ENCODE results near the gene MYO6.

The MYO6 gene

DNA sequence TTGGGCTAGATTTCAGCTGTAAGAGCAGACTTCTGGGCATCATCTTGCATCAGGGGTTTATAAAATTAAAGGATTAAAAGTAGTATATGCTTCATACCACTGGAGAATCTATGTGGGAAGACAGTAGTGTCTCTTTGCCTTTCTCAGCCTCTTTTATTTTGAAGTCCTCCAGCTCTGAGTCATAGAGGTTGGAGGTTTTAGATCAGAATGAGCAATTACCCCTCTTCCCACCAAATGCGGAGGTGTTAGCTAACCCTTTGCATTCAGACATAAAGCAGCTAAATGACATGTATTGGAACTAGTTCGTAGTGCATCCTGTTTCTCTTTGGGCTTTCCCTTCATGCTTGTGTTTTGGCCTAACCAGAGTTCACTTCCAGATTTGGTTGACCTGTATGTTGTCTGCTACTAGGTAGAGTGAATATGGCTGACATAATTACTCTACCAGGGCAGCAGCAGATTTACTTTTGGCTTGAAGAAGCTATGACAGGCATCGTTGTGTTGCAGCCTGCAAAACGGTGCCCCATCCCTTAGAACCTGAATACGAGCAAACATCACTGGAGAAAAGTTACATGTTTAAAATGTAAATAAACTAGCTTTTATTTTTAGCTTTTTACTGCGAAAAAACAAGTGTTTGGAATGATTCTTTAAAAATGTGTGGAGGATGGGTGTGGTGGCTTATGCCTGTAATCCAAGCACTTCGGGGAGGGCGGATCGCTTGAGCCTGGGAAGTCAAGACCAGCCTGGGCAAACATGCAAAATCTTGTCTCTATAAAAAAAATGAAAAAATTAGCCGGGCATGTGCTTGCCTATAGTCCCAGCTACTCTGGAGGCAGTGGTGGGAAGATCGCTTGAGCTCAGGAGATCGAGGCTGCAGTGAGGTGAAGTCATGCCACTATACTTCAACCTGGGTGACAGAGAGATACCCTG is 82.2 kb downstream of the MYO6 start:
- peak; percentile 44 for DNase-seq

DNA sequence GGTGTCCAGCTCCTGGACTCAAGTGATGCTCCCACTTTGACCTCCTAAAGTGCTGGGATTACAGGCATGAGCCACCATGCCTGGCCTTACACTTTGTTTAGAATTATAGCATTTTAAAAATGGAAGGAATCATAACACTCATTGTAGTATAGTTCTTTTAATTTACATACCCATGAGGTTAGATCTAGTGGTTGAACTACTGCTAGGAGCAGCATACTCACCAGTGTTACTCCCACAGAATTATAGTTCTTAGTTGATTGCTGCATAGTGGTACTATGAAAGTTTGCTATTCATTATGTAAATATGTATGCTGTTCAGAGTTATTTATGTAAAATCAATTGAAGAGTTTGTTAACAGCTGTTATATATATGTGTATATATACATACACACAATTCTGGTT is 85.4 kb downstream of the MYO6 start:
- DNase-seq: no peak

DNA sequence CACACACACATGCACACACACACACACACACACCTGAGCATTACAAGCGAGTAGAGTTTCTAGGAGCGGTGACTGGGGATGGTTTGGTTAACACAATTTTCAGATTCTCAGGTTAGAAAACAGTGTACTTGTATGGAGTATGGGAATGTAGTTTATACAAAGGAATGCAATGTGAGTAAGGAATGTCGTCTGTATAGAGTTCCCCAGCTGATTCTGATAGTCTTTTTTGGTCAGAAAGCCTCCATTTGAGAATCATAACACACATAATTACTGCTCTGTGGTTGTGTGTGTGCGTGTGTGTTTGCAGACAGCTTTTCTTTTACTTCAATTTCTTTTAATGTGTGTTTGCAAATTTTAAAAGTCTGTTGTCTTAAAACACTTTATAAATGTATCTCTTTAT is 93.2 kb downstream of the MYO6 start:
- DNase-seq: no peak

DNA sequence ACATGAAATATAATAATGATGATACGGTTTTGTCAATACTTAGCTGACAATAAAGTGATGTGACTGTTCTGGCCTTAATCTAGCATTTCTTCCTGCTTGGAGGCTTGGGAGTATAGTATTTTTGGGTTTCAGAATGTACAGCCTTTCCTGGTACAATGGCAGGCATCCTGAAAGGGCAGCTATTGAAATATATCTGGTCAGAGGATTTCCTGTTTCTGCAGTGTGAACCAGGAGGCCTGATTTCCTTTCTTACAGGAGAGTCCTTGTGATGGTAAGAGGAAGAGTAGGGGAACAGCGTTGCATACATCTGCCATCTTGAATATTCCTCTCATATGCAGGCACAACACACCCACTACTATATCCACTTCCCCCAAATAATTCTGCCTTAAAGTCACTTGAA is 93.7 kb downstream of the MYO6 start:
- no peak for DNase-seq

DNA sequence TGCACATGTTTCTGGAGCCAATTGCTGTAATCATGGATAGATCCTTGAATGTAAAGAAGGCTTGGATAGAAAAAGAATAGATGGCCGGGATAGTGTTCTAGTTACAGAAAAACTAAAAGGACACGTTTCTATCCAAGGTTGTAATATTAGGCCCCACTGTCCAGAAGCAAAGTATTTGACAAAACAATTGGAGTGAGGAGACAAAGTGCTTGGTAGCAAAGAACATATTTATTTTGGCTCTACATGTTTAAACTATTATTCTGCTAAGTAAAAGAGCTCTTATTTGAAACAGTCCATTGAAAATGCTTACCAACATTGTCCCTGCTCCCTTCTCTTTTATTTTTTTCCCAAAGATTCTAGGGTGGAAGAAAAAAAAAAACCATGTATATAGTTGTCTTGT is 94.4 kb downstream of the MYO6 start:
- no peak for DNase-seq

DNA sequence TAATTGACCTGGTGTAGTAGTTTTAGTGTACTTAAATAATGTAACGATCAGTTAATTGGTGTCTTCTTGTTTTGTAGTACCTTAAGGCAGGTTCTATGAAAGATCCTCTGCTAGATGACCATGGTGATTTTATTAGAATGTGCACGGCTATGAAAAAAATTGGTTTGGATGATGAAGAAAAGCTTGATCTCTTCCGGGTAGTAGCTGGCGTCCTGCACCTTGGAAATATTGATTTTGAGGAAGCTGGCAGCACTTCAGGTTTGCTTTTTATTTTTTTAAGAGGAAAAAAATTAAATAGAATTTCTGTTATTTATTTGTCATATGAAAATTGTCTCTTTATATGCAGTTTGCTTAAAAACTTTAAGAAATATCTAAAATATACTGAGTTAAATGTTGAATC is 99.2 kb downstream of the MYO6 start:
- DNase-seq: no peak

DNA sequence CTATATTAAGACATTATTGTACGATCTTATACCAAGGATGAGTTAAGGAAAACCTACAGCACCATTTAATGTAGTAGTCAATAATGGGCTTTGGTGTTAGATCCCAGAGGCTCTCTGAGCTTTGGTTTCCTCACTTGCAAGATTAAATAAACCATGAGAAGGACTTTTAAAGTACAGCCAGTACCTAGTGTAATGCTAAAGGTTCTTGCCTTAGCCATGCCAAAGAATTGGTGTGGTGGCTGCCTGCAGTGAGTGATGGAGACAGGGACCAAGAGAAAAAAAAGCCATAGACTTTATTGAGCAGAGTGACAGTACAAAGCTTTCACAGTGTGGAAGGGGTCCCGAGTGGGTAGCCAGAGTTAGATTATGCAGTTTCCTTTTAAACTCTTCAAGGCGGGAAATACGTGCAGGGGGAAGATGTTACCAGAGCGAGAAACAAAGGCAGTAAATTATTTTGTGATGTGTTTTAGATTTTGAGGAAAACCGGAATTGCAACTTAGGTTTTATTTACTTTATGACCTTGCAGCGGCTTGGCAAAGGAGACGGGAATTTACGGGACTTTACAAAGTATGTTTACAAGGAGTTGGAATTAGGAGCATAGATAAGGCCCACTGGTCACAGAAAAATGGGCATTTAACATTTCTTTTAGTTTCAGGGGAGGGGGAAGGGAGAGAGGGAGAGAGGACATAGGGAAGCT is 100.4 kb downstream of the MYO6 start:
- no peak for DNase-seq

DNA sequence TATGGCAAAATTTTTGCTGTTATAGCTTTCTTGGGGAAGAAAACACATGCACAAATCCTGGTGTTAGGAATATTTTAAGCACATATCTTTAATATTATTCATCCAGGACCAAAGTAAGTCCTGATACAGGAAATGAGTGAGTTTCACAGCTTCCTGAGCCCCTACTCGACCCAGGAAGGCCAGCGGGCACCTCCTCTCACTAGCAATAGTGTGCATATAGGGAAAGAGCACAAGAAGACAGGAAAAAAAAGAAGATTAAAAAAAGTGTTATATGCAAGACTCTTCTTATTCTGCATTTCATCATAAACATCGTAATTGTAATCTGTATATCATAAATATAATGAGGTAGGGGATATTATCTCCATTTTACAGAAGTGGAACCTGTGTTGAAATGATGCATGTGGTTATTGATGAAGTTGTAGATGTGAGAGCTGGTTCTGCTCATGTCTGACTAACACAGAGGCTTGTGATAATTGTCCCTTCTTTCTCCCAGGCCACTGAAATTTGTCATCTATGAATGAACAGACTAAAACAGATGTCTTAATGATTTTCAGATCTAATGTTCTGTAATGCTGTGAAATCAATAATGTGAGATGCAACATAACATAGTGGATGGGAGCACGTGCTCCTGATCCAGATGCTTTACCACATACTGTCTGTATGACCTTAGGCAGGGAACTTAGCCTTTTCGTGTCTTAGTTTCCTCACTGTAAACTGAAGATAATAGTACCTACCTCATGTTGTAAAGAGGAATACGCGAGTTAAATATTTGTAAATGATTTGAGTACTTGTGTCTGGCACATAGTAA is 101.2 kb downstream of the MYO6 start:
- no peak for DNase-seq

DNA sequence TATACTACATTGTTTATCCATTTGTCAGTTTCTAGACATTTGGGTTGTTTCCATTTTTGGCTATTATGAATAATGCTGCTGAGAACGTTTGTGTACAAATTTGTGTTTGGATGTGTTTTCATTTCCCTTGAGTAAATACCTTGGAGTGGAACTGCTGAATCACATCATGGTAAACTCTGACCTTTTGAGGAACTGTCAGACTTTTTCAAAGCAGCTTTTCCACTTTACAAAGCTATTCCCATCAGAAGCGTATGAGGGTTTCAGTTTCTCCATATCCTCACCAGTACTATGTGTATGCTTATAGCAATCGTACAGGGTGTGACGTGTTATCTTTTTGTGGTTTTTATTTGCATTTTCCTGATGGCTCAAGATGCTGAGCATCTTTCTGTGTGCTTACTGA is 103.7 kb downstream of the MYO6 start:
- no peak for DNase-seq

DNA sequence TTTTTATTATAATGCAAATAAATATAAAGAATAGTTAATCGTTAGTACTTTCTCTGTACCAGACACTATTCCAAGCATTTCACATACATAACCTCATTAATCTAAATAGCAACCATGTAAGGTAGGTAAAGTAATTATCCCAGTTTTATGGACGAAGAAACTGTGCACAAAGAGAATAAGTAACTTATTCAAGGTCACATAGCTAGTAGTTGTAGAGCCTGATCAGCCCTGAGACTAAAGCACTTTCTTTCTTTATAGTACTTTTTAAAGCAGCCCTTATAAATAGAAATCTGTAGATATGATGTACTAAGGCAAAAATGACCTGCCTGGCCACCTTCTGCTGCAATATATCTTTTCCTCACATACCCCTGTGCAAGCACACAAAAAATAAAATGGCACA is 104.8 kb downstream of the MYO6 start:
- no peak for DNase-seq

DNA sequence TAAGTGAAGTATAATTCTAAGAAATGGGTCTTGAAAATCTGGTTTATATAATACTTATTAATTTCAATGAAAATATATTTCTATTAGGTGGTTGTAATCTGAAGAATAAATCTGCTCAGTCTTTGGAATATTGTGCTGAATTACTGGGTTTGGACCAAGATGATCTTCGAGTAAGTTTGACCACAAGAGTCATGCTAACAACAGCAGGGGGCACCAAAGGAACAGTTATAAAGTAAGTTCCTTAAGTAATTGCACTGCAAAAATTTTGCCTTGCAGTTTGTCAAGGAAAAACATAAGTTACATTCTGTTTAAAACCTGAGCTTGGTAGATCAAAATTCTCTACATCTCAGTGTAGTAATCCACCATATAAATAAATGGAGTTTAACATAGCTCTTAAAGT is 106.0 kb downstream of the MYO6 start:
- DNase-seq: peak; percentile 79

DNA sequence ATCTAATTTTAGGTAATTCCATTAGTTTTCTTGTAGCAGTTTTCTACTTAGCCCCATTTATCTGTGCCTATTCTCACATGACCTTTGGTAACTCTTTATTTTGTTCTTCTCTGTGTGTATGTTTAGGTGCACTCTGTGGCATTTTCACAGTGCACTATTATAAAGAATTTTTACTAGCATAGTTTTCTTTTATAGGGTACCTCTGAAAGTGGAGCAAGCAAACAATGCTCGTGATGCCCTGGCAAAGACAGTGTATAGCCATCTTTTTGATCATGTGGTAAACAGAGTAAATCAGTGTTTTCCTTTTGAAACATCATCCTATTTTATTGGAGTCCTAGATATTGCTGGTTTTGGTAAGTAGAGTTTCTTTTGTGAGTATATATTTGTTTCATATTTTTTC is 107.9 kb downstream of the MYO6 start:
- DNase-seq: no peak

DNA sequence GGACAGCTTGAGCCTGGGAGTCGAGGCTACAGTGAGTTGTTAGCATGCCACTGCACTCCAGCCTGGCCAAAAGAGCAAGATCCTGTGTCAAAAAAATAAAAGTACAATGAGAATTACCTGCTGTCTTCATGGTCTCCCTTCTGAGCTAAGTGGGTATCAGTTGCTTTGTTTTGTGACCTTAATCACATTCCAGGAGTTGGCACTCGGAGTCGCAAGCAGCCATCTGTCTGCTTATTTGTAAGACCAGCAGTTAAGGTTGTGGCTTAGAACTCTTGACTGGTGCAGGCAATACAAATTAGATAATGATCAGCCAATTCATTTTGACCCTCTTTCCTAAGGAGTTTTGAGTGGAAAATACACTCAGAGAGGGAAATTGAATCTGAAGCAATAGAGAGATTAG is 114.0 kb downstream of the MYO6 start:
- peak; percentile 78 for DNase-seq

DNA sequence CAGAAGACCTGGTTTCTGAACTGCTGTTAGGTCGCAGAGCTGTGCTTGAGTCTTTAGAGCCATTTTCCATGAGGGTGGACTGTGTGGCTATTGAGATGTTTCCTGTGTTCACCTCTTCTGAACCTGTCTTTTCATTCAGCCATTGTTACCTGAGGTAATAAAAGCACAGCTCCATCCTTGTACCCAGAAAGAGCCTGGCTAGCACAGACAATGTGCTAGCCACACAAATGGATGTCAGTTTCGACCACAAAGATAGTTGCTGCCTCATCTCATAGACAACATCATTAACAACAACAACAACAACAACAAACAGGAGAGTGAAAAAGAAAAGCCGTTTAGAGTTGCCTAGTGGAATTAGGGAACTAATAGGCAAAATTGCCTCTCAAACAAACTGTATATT is 114.7 kb downstream of the MYO6 start:
- no peak for DNase-seq

DNA sequence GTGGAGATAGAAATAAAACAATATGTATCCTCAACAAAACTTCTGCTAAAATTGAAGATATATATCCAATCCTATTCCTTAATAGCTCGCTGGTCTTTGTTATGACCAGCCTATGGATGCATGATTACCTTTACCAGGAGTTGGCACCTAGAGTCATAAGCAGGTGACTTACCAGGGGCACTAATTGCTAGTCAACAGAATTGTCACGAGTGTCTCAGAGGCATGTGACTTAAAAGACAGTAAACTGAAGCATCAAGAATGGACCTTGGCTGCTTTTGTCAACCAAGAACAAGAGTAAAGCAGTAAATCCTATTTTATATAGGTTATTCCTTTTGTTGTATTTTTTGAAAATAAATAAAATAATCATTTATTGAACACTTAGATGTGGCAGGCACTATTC is 115.4 kb downstream of the MYO6 start:
- DNase-seq: no peak

DNA sequence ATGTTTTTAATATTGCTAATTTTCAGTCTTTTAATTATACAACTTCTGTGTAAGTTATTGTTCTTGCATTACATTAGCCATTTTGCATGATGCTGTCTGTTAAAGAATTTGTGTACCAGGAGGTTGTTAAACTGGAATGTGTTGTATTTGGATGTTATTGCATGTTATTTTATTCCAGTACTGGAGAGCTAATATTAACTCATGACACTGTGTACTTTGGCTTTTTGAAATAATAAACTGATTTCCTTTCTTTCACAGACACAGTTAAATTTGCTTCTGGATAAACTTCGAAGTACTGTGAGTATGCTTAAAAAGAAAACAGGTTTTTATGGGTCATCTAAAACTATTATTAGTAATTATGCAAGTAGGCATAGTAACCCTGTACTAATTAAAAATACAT is 121.3 kb downstream of the MYO6 start:
- DNase-seq: no peak

DNA sequence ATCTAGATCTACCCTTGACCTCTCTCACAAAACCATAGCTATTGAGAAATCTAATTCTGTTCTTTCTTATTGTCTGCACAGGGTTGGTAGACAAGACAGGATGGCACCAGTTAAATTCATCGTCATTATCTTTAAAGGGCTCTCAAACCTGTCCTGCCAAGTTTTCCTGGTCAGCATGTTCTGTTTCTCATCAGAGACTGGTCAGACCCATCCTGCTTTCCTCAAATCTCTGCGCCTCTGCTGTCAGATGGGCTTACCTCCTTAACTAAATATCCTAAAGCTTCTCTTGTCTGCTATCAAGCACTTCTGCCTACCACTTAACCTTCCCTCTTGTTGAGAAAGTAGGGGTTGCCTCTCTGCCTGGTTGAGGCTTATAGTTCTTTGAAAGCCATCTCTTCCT is 125.2 kb downstream of the MYO6 start:
- DNase-seq: no peak

DNA sequence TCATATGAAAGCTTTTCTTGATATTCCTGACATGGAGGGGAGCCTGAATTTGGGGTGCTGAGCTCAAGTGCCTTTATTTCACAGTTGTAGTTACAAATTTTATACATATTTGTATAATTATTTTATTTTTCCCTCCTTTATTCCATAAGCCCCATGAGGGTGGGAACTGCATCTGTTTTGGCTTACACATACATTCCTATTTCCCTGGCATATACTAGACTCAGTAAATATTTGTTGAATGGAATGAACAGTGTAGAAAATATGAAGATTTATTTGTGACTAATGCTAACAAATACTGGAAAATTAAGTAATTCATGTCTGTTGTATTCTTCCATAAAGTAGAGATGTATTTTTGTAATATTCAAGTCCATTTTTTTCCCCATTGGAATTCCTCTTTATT is 127.1 kb downstream of the MYO6 start:
- no peak for DNase-seq

DNA sequence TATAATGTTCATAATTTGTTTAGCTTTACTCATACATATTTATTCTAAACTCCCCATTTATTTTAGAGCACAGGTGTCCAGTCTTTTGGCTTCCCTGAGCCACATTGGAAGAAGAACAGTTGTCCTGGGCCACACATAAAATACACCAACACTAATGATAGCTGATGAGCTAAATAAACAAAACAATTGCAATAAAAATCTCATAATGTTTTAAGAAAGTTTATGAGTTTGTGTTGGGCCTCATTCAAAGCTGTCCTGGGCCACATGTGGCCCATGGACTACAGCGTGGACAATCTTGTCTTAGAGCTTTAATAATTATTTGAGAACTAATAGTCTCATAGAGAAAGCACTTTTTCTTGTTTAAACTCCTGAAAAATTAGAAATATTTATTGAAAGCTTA is 131.3 kb downstream of the MYO6 start:
- no peak for DNase-seq

DNA sequence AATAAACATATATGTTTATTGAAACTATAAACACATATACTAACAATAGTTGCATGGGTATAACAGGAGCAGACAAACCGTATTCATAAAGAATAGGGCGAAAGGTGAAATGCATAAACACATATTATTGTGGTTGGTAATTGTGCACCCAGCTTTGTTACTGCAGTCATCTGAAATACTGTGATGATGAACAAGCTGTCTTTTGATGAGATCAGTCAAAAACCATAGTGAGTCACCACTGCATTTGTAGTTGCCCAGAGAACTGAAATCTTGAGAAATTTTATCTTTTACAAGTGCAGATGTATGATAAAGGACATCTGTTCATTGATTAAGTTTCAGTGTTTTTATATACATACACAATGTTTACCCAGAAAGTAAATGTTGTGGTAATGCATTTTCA is 133.7 kb downstream of the MYO6 start:
- DNase-seq: no peak

DNA sequence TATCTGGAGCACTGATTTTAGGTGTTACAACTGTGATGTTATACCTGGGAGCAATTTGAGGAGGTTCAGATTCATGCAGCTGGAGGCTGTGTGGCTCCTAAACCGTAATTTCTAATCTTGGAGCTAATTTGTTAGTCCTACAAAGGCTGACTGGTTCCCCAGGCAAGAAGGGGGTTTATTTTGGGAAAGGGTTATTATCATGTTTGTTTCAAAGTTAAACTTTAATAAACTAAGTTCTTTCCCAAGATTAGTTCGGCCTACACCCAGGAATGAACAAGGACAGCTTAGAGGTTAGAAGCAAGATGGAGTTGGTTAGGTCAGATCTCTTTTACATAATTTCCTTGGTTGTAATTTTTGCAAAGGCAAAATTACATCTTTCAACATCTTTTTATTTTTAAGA is 135.8 kb downstream of the MYO6 start:
- DNase-seq: no peak

DNA sequence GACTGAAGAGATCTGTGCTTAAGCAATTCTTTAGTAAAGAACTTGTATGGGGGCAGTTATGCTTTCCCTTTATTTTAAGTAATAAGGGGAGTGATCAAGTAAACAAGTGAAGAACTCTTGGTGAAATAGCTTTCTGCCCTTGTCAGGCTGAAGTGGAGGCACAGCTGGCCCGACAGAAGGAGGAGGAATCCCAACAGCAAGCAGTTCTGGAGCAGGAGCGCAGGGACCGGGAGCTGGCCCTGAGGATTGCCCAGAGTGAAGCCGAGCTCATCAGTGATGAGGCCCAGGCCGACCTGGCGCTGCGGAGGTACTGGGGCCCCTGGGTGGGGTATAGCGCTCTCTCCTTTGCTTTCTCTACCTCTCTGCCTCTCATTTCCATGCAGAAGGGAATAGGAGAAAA is 143.3 kb downstream of the MYO6 start:
- no peak for DNase-seq

DNA sequence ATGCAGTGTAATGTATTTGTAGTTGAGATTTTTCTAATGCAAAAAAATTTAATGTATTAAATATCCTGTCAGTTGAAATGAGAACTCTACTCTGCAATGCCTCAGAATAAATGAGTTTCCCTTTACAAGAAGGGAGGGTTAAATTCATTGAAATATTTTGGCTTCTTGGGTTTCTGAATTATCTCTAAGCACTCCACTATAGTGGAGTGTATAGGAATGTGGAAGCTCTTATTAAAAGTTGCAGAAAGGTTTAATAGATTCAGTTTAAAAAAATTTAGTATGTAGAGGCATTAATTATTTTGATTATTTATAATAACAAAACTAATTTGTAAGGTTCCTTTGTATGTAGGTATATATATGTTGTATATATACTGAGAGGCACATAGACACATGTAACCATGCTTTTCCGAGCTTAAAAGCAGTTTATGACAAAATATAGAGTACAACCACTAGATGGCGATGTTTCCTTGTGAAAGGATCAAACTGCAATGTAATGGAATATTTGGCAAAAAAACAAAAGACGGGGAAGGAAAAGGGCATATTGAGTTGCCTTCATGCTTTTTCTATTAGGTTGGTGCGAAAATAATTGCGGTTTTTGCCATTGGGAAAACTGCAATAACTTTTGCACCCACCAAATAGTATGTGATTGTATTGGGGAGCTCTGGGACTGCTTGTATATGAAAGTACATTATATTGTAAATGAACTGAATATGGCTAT is 144.2 kb downstream of the MYO6 start:
- DNase-seq: peak; percentile 79
